Fibroblast of skin of abdomen (primary cell): ENCODE measurements around the gene LARGE2.

Source experiments
- DNase-seq: peaks from one replicate; pipeline ENCODE4 v3.0.0-alpha.2; 2013

Gene LARGE2

GRCh38 chr11:45968901-45969300 lies 46.4 kb downstream of the LARGE2 start:
- no peak for DNase-seq

DNA sequence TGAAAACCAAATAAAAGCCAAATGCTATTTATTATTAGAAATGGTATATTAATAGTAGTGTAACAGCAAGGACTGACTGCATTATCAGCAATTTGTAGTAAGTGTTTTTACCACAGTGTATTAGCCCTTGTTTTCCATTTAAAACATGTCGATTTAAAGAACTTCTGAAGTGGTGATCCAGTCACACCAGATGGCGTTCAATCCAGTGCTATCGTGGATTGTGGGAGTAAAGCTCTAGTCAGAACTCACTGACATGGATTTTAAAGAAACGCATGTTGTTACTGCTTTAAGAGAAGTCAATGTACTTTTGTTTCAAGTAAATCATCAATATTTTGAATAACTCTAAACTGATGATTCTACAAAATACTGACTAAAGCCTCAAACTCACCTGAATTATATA lies 51.1 kb downstream of the LARGE2 start:
- no peak for DNase-seq

DNA sequence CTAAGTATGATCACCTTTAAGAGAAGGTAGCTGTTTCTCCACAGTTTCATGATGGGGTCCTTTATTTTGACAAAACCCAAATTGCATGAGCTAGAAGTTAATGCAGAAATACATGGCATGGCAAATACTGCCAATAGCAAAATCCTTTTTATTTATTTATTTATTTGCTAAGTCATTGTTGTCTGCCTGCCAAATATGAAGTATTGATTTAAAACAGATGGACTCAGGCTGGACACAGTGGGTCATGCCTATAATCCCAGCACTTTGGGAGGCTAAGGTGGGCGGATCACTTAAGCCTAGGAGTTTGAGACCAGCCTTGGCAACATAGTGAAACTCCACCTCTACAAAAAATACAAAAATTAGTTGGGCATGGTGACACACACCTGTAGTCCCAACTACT lies 52.4 kb downstream of the LARGE2 start:
- peak; percentile 39 for DNase-seq
